GM12878 (cell line): ENCODE results near the gene ARHGAP6.

Experiments
- SMC3 ChIP-seq: IDR thresholded peaks from 2 replicates; pipeline ENCODE4 v1.6.1; 2011; ENCODE audit warnings: low read length, improper control_type of control experiment, borderline replicate concordance
- TF ChIP-seq, protein P1 (sequence below), 3 experiments: IDR thresholded peaks in 2 of 3; conservative IDR thresholded peaks in 1 of 3; 2 replicates each; pipeline ENCODE4 v1.5.1; 2011; ENCODE audit warnings: low read depth in 3 of 3, low read length in 3 of 3, mild to moderate bottlenecking in 3 of 3, control low read depth in 2 of 3, moderate library complexity in 2 of 3, inconsistent platforms in 1 of 3, mixed read lengths in 1 of 3; ENCODE audit not compliant: control insufficient read depth in 2 of 3, insufficient read depth in 1 of 3; ENCODE audit errors: extremely low read depth in 1 of 3

DNA sequence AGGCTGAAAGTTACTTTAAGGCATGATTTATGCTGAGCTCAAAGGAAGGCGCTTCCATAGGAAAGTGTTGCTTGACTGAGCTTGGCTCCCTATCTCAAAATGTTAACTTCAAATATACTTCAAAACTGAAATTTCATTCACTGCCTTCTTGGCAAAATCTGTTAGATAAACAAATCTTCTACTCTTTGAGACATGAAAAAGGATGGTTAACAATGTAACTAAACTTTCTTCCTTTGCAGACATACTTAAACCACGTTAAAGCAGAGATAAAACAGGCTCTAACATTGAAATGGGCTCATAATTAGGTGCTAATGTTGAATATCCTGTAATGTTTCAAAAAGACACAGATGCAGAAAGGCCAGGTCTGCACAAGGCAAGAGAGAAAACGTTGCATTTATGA is 262.1 kb downstream of the ARHGAP6 start:
- no peak for TF ChIP-seq SMC3
- TF ChIP-seq, protein P1, sequence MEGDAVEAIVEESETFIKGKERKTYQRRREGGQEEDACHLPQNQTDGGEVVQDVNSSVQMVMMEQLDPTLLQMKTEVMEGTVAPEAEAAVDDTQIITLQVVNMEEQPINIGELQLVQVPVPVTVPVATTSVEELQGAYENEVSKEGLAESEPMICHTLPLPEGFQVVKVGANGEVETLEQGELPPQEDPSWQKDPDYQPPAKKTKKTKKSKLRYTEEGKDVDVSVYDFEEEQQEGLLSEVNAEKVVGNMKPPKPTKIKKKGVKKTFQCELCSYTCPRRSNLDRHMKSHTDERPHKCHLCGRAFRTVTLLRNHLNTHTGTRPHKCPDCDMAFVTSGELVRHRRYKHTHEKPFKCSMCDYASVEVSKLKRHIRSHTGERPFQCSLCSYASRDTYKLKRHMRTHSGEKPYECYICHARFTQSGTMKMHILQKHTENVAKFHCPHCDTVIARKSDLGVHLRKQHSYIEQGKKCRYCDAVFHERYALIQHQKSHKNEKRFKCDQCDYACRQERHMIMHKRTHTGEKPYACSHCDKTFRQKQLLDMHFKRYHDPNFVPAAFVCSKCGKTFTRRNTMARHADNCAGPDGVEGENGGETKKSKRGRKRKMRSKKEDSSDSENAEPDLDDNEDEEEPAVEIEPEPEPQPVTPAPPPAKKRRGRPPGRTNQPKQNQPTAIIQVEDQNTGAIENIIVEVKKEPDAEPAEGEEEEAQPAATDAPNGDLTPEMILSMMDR (IDR thresholded peaks at IDR 0.05 in 2 of 3, conservative IDR thresholded peaks at IDR 0.05 in 1 of 3; ENCODE audit: control insufficient read depth in 2 of 3, extremely low read depth in 1 of 3, insufficient read depth in 1 of 3, low read depth in 3 of 3, low read length in 3 of 3): no peak
